GM19240 (cell line): ENCODE results near the gene OR1S2.
"Not testable (repeated sequence)": the region's sequence is repeated elsewhere in the genome, so short reads cannot be mapped to it uniquely, and the experiment has no call there.

Experiments used
- DNase-seq: peaks from one replicate; pipeline ENCODE4 v3.0.0; 2011; ENCODE audit warnings: low spot score; ENCODE audit not compliant: insufficient read length

The OR1S2 gene, protein sequence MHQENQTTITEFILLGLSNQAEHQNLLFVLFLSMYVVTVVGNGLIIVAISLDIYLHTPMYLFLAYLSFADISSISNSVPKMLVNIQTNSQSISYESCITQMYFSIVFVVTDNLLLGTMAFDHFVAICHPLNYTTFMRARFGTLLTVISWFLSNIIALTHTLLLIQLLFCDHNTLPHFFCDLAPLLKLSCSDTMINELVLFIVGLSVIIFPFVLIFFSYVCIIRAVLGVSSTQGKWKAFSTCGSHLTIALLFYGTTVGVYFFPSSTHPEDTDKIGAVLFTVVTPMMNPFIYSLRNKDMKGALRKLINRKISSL

DNA sequence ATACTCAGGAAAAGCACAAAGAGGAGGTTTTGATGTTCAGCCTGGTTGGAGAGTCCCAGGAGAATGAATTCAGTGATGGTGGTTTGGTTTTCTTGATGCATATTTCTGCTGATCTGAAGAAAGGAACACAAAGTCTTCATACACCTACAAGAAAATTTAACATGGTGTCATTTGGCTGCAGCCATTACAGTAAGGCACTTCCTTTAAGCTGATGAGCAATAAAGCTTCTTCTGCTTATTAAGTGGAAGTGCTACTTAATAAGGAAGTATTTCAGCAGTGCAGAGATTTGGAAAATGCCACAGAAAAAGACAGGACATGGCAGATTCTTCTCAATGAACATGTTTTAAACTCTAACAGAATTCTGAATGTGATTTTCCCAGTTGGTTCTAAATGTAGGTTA lies at the start of gene OR1S2:
Gene OR1S2, minus strand, starts transcription at position 101 of the 400 bp plus-strand sequence. Its CDS starts 0 bp downstream, at position 101.
- DNase-seq, result no peak

DNA sequence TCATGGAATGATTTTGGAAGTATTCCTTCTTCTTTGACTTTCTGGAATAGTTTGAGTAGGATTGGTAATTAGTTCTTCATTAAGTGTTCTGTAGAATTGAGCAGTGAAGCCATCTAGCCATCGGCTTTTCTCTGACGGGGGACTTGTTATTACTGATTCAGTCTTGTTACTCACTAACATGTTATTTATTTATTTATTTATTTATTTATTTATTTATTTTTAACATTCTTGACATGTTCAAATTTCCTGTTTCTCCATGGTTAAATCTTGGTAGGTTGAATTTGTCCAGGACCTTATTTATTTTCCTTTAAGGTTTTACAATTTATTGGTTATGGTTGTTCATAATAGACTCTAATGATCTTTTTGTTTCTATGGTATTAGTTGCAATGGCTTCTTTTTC lies 40.0 kb upstream of the OR1S2 start:
- DNase-seq, result no peak

DNA sequence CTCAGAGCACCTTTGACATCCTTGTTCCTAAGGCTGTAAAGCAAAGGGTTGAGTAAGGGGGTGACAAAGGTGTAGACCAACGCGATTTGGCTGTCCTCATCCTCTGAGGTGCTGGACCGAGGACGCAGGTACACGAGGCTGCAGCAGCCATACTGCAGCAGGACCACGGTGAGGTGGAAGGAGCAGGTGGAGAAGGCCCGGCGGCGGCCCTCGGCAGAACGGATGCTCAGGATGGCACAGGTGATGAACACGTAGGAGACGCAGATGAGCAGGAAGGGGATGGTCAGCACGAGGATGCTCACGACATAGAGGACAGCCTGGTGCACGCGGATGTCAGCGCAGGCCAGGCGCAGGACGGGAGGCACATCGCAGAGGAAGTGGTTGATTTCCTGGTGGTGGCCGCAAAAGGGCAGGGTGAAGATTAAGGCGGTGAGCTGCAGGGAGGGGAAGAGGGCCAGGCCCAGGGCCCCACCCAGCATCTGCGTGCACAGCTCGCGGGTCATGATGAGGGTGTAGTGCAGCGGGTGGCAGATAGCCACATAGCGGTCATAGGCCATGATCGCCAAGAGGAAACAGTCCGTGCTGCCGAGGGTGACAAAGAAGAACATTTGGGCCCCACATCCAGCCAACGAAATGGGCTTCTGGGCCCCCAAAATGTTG lies 24.1 kb upstream of the OR1S2 start:
- DNase-seq, result no peak

DNA sequence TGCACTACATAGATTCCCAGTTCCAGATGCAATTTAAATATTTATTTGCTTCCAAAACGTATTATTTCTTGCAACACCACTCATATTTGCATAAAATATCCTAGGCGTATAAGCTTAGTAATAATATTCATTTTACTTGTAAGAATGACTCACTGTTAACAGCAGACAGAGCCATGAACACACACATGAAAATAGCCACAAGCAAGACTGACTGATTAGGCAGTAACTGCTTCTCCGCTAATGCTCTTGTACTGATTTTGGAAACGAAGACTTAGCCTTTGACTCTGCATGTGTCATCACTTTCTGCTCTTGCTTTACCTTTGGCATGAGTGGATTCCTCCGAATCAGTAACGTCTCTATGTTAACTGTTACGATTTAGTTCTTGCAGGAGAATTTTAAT lies 18.8 kb upstream of the OR1S2 start:
- no peak for DNase-seq

DNA sequence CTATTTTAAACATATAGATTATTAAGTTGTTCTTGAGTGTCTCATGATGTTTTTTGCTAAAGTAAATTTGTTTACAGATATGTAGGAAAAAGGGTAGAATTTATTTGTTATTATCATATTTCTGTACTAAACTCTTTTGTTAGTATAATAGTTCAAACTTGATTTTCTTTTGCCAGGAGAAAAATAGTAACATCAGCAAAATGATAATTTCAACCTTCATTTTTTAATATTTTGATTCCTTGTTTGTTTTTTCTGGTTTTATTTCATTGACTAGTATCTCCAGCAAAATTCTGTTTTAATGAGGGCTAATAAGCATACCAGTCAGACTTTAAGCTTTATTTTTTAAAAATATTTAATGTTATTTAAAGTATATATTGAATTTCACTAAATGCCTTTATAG lies 12.5 kb upstream of the OR1S2 start:
- no peak for DNase-seq

DNA sequence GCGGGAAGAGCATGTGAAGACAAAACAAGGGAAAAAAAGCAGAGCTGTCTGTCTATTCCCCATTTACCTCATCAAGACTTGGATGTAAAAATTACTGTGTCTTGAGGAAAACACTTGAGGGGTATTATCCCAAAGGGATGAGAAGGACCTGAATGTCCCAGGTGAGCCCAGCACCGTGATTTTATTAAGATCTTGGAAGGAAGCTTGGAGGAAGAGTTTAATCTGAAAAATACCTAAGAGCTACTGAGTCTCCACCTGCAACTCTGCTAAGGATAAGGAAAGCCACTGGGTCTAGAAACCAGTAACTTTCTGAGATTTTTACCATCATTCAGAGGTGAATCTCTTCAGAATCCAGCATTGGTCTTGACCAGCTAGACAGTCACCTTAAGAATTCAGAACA lies 8.5 kb upstream of the OR1S2 start, which contains the start of gene OR1S1:
Gene OR1S1, plus strand, starts transcription at position 301 of the 400 bp plus-strand sequence.
- not testable (repeated sequence) for DNase-seq

DNA sequence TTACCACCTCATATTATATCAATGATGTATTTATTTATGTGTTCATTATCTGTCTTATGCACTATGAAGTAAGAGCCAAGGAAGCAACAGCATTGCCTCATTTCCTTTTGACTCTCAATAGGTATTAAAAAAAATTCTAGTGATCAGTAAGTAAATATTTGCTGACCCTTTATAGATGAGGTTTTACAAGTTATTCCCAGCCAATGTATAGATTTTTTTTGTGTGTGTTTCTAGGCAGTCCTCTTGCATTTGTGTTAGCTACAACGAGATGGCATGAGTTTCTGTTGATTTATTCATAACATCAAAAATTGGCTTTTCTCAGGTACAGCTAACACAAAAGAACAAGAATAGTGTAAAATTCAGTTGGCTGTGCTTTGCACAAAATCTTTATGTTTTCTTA lies 4.7 kb downstream of the OR1S2 start:
- no peak for DNase-seq

DNA sequence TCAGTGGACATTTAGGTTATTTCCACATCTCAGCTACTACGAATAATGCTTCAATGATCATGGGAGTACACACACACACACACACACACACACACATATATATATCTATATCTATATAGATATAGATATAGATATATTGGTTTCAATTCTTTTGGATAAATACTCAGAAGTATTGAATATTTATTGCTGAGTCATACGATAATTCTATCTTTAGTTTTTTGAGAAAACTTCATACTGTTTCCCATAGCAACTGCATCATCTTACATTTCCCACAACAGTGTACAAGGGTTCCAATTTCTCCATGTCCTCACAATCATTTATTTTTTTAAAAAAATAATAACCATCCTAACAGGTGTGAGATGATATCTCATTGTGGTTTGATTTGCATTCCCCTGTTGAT lies 8.0 kb downstream of the OR1S2 start:
- no peak for DNase-seq

DNA sequence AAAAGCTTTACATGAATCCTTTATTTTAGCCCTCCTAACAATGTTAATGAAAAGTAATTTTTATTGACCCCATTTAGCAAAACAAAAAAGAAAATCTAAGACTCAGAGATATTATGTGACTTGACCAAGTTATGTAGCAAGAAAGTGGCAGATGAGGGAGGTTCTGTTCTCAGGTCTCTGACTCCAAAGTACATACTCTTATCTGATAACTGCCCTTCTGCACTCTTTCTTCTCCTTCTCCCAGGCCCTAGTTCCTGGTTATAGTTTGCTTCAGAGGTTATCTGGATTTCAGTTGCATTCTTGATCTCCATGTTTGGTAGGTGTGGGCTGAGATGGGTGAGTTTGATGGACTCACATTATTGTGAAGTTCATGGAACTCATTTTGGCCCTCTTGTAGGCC lies 10.6 kb downstream of the OR1S2 start:
- no peak for DNase-seq

DNA sequence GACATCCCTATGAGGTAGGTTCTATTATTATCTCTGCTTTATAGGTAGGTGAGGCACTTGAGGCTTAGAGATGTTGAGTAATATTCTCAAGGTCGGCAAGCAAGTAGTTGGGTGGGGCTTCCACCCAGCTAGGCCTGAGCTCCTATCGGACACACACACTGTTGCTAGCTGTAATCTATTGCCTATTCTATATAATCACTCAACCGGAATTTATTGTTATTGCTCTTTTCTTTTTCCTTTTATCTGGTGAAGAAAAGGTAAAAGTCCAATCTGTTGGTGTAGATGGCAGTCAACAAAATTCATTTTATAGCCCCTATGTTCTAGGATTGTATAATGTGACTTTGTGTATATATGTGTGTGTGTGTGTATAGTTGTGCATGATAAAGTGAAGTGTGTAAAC lies 11.7 kb downstream of the OR1S2 start:
- no peak for DNase-seq

DNA sequence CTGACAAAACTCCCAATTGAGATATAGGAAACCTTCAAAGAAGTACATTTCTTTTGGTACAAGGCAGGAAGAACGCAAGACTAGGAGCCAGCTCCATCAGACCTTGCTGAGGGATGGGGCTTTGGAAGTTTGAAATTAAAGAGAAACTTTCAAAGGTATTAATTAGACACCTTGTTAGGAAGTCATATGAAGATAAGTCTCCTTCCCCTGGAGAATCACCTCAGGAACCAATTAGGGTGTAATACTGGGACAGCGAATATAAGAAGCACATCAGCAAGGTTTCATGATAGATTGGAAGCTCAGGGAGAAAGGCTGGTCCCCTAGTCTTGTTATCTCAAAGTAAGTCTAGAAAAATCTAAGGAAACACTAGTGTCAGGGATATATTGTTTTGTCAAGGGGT lies 15.2 kb downstream of the OR1S2 start, which contains the start of gene OR9Q2:
Gene OR9Q2, plus strand, starts transcription at position 301 of the 400 bp plus-strand sequence. CDS start 1,421 bp downstream, outside the sequence.
- DNase-seq, result no peak

DNA sequence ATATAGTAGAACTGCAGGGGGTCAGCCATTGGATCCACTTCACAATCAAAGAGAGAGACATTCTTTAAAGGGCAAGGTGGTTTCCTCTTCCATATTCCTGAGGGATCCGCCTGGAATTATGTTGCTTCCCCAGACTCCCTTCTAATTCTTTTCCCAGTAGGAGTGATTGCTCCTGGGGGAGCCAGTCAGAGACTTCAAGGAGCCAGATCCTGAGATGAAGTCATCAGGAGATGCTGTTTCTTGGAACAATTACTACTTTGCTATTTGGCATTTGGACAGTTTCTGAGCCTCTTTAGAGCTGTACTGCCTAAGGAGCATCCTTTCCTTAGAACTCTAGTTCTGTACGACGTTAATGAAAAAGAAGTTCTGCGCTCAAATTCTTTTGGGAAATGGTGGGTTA lies 17.0 kb downstream of the OR1S2 start:
- no peak for DNase-seq

DNA sequence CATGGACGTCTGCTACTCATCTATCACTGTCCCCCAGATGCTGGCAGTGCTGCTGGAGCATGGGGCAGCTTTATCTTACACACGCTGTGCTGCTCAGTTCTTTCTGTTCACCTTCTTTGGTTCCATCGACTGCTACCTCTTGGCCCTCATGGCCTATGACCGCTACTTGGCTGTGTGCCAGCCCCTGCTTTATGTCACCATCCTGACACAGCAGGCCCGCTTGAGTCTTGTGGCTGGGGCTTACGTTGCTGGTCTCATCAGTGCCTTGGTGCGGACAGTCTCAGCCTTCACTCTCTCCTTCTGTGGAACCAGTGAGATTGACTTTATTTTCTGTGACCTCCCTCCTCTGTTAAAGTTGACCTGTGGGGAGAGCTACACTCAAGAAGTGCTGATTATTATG lies 24.3 kb downstream of the OR1S2 start:
- DNase-seq, result no peak

DNA sequence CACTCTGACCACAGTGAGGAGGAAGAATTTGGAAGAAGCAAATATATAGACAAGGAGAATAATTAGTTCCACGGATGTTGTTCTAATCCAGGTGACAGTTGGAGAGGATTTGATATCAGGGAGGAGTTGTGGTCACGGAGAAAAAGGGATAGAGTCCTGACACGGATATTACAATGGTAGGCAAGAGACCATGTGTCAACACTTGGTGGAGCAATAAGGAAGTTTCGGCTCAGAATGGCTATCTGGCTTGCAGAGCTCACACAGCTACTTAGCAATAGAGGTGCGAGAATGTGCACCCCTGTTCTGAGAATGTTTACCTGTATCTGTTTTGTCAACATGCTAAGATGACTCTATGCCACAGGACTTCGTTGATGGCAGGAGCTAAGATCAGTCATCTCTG lies 25.5 kb downstream of the OR1S2 start:
- no peak for DNase-seq

DNA sequence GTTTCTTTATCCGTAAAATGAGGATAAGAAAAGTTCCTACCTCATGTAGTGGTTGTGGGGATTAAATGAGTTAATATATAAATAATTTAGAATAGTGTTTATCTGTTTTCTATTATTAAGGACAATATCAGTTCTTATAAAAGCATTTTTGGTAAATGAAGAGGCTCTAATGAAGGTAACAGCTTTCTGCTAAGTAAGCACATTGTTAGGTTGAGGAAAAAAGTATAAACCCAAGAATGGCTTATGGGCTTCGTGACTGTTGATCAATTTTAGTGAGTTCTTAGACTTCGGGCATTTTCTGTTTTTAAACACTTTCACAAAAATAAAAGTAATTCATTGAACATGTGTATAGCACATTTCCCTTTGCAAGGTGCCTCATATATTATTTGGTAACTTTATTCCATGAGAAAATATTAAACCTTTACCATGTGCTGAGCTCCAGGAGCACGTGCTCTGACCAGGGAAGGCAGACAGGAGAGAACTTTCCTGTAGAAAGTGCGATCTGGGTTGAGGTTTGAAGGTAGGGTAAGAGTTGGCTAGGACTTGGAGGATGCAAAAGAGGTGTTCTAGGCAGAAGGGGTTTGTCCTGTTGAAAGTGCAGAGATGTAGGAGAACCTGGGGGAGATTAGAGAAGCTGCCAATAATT lies 26.4 kb downstream of the OR1S2 start:
- DNase-seq, result no peak

DNA sequence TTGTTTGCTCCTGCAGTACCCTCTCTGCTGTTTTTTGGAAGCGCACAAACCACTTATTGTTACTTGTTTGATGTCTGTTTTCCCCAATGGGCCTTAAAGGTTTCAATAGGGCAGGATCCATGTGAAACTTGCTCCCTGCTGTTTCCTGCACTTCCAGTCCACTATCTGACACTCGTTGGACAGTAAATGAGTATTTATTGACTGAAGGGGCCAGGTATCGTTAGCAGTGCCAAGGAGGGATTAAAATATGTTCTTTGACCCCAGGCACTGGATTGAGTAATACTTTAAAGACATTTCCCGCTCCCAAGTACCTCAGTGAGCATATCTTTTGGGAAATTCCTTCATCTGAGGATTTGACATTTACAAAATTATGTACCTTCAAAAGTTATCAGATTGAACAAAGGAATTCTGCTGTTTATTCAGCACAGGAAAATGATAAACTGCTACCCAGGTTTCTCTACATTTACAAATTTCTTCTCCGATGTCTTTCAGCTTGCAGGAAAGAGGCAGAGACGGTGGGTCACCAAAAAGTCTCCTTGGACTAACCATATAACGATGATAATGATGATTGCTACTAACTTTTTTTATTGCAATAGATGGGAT lies 38.3 kb downstream of the OR1S2 start:
- DNase-seq, result no peak

DNA sequence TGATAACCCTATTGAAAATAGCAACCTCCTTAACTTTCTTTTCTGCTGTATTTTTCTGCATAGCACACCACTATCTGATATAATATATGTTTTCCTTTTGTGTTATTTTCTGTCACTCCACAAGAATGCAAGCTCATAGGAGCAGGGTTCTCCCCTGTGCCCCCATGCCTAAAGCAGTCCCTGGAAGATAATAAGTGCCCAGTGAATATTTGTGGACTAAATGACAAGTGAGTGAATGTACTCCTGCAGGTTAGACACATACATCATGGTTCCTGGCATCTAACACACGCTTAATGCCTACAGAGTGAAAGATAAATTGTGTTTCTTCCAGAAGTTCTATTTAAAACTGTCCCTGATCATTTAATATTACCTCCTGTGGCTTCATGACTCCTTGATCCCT lies 39.0 kb downstream of the OR1S2 start:
- no peak for DNase-seq

DNA sequence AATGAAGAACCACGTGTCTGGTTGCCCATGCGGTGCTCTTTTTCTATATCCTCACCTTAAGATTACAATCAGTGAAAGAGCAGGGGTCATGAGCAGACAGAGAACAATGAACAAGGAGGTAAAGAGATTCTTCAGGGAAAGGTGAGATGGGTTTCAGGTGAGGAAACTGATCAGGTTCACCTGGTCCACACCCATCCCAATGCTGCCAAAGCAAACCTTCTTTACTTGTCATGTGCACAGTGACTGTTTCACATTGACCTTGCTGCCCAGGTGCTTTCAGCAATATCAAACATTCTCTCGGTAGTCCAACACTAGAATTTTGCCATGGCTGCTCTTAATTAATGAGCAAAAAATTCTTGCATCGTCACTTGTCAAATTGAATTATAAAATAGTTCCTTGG lies 39.6 kb downstream of the OR1S2 start:
- no peak for DNase-seq
